ENCODE data around the gene RAB6B. TPM values are rescaled to one million over a fixed set of nuclear protein-coding genes. Genes with fewer than 3 reads are reported as not detected.

RAB6B gene
- total and polyA plus RNA-seq, 2 of the 4 experiments (the other 2 are of a cell fraction), result 0.18 to 1.2 TPM

- no peaks in the 10 kb centered on the region for H3K79me1 ChIP-seq (ENCODE audit: low read depth in 1 of 2, low read length in 2 of 2)
- H3K4me3 ChIP-seq (ENCODE audit: insufficient read depth, low read depth, low read length), result no peak overlapping the region
- ChIA-PET POLR2A (ENCODE audit: unreplicated experiment) (no interaction called here), CTCF (no interaction called here)
- no peak overlapping the region for H2BK15ac ChIP-seq (ENCODE audit: low read depth, low read length)
- no peak overlapping the region for H3K4me2 ChIP-seq (ENCODE audit: low read depth, low read length)
- no peak overlapping the region for H2AFZ ChIP-seq (replicated peaks; ENCODE audit: low read length, poor library complexity)
- H3K18ac ChIP-seq (ENCODE audit: low read depth, low read length), result no peak overlapping the region
- TF ChIP-seq RCOR1 (IDR thresholded peaks at IDR 0.05; ENCODE audit: insufficient replicate concordance, low read length), result no peak
- no peak for TF ChIP-seq POLR2A (IDR thresholded peaks at IDR 0.05; ENCODE audit: low read depth, low read length)
- TF ChIP-seq MXI1 (IDR thresholded peaks at IDR 0.05; ENCODE audit: borderline replicate concordance, low read depth, low read length), result no peak
- no peak for TF ChIP-seq RFX5 (IDR thresholded peaks at IDR 0.05; ENCODE audit: low read depth, low read length)
- no peak for TF ChIP-seq ELK1 (IDR thresholded peaks at IDR 0.05; ENCODE audit: borderline replicate concordance, low read depth, low read length)
- TF ChIP-seq MAZ (IDR thresholded peaks at IDR 0.05; ENCODE audit: borderline replicate concordance, low read depth, low read length), result no peak
- no peak for TF ChIP-seq CTCF (conservative IDR thresholded peaks at IDR 0.05; ENCODE audit: low read depth, low read length)
- TF ChIP-seq BHLHE40 (IDR thresholded peaks at IDR 0.05; ENCODE audit: low read depth, low read length), result no peak
- no peak for TF ChIP-seq MAFK (IDR thresholded peaks at IDR 0.05; ENCODE audit: low read depth, low read length)
- no peak for TF ChIP-seq SMC3 (IDR thresholded peaks at IDR 0.05; ENCODE audit: low read depth, low read length)
- no peak for TF ChIP-seq USF2 (IDR thresholded peaks at IDR 0.05; ENCODE audit: low read depth, low read length)
- TF ChIP-seq NFE2L2 (IDR thresholded peaks at IDR 0.05; ENCODE audit: low read depth, low read length), result no peak
- TF ChIP-seq RAD21 (IDR thresholded peaks at IDR 0.05; ENCODE audit: low read length), result no peak
- no peak for TF ChIP-seq FOS (IDR thresholded peaks at IDR 0.05; ENCODE audit: low read depth, low read length)
- TF ChIP-seq CHD1 (IDR thresholded peaks at IDR 0.05; ENCODE audit: low read depth, low read length), result no peak
- TF ChIP-seq CEBPB (IDR thresholded peaks at IDR 0.05; ENCODE audit: low read depth, low read length), result no peak
- no peak overlapping the region for H4K8ac ChIP-seq (ENCODE audit: low read depth in 2 of 2, low read length in 2 of 2)
- no peak overlapping the region for H2BK20ac ChIP-seq (ENCODE audit: low read depth, low read length)
- in situ Hi-C loops (cut with MboI; ENCODE audit: low sequenced_read_pairs) (no loop called here), dilution Hi-C loops (cut with HindIII; ENCODE audit: low sequenced_read_pairs, unreplicated experiment) (no loop called here), intact Hi-C loops (cut with micrococcal nuclease) (no loop called here)
- no peak overlapping the region for H3K56ac ChIP-seq (ENCODE audit: extremely low read depth, insufficient read depth, low read length)
- H3K27me3 ChIP-seq (ENCODE audit: control insufficient read depth, insufficient read depth, low read length), result peaks cover 40% of the 10 kb centered on the region
- H3K9ac ChIP-seq (ENCODE audit: low read depth, low read length), result no peak overlapping the region
- no peaks in the 10 kb centered on the region for H3K9me3 ChIP-seq (ENCODE audit: control insufficient read depth, insufficient read depth, low read length)
- H2BK5ac ChIP-seq (ENCODE audit: low read depth, low read length, poor library complexity, severe bottlenecking), result no peak overlapping the region
- H3K23ac ChIP-seq (ENCODE audit: low read depth, low read length), result no peak overlapping the region
- no peak overlapping the region for H3K4ac ChIP-seq (ENCODE audit: low read depth, low read length)
- no peak overlapping the region for H4K91ac ChIP-seq (ENCODE audit: insufficient read depth, low read depth, low read length)
- ATAC-seq (ENCODE audit: low read depth), result no peak
- H3K27ac ChIP-seq (ENCODE audit: insufficient read depth, low read length), result no peak overlapping the region
- no peaks in the 10 kb centered on the region for H3K4me1 ChIP-seq (ENCODE audit: control insufficient read depth, insufficient read depth, low read length)
- no TSS peak for BruUV-seq (replicated peaks)
- DNase-seq, result no peak
- H3K9me1 ChIP-seq (ENCODE audit: insufficient read depth, low read length), result no peaks in the 10 kb centered on the region
- H3K36me3 ChIP-seq (ENCODE audit: control insufficient read depth, insufficient read depth, low read length), result no peaks in the 10 kb centered on the region
- no peaks in the 10 kb centered on the region for H4K20me1 ChIP-seq (ENCODE audit: insufficient read depth, low read length)
- H2AK9ac ChIP-seq (replicated peaks; ENCODE audit: low read depth, low read length, poor library complexity), result no peak overlapping the region
- no peak overlapping the region for H3K14ac ChIP-seq (replicated peaks; ENCODE audit: low read depth, low read length)
- no peak overlapping the region for H2AK5ac ChIP-seq (ENCODE audit: low read depth, low read length)
- no peak overlapping the region for H2BK120ac ChIP-seq (ENCODE audit: low read depth, low read length)
- H4K5ac ChIP-seq (ENCODE audit: low read depth, low read length), result no peak overlapping the region
Measured at GRCh38 chr3:133899311-133899710, 3.6 kb upstream of the RAB6B start.
